Colonic mucosa (tissue), 4 donors: ENCODE measurements around the gene PGLYRP1. TPM values are rescaled to one million over a fixed set of nuclear protein-coding genes. Genes with fewer than 3 reads are reported as not detected.

Experiments used
- DNase-seq: peaks from one replicate; pipeline ENCODE4 v3.0.0-alpha.2; 2020
- H3K27ac ChIP-seq: fragments of 200-600 bp; one replicate; pipeline ENCODE4 v1.8.0; 2021
- H3K27me3 ChIP-seq: fragments of 200-600 bp; one replicate; pipeline ENCODE4 v1.8.0; 2021
- H3K36me3 ChIP-seq: fragments of 200-600 bp; one replicate; pipeline ENCODE4 v1.8.0; 2021
- H3K4me1 ChIP-seq: fragments of 200-600 bp; one replicate; pipeline ENCODE4 v1.8.0; 2021; ENCODE audit warnings: mild to moderate bottlenecking
- H3K4me3 ChIP-seq: fragments of 200-600 bp; one replicate; pipeline ENCODE4 v1.8.0; 2021
- H3K9ac ChIP-seq, 2 donors: one replicate each; pipeline ENCODE4 v1.7.0; 2013; ENCODE audit warnings: control low read depth in 2 of 2, low read depth in 2 of 2, low read length in 2 of 2
- H3K9me3 ChIP-seq: fragments of 200-600 bp; one replicate; pipeline ENCODE4 v1.8.0; 2021
- intact Hi-C: fragments of 100-400 bp; cut with DNase I; formaldehyde crosslinking; loops from one replicate; pipeline ENCODE4 v1.14.1; 2022
- total RNA-seq, 2 donors: library from RNA; stranded (reverse); fragmentation: NEBNext Ultra II Directional in 1 of 2; extraction: Animal tissue kit (Norgen Biotek cat#: 25700) in 1 of 2; gene quantifications; one replicate each; pipeline ENCODE4 v1.2.1, GENCODE V29; 2021
- TF ChIP-seq, protein P1 (sequence below): fragments of 200-600 bp; IDR thresholded peaks from one replicate; pipeline ENCODE4 v1.8.0; 2022; ENCODE audit warnings: antibody characterized with exemption, mild to moderate bottlenecking
- donor health status: healthy.
- donor health status: DM: no; HTN: no; CAD: no.
- donor health status: DM: no; HTN: no; CAD: no.

PGLYRP1 gene
- total RNA-seq, 2 donors from 2014 or later, result not detected

DNA sequence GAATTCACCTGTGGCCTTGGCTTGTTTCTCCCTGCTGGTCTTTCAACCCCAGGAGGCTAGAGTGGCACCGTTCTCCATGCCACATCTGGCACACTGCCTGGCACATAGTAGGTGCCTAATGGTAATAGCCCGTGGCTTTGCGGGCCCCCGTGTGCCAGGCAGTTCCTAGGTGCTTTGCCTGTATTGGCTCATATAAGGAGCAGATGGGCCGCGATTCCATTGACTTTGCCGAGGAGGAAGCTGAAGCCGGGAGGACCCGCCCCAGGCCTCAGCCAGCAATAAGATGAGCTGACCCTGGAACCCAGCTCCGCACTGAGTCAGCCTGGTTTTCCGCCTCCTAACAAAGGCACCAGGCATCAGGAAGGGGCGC lies 807 bp downstream of the PGLYRP1 start:
- intact Hi-C loops, result no loop called here
- H3K36me3 ChIP-seq, result no peaks in the 10 kb centered on the region
- H3K27me3 ChIP-seq, result peaks cover 7% of the 10 kb centered on the region
- no peak for DNase-seq
- H3K4me3 ChIP-seq, result no peak overlapping the region
- H3K4me1 ChIP-seq, result no peaks in the 10 kb centered on the region
- H3K9ac ChIP-seq, result no peak overlapping the region
- TF ChIP-seq, protein P1, sequence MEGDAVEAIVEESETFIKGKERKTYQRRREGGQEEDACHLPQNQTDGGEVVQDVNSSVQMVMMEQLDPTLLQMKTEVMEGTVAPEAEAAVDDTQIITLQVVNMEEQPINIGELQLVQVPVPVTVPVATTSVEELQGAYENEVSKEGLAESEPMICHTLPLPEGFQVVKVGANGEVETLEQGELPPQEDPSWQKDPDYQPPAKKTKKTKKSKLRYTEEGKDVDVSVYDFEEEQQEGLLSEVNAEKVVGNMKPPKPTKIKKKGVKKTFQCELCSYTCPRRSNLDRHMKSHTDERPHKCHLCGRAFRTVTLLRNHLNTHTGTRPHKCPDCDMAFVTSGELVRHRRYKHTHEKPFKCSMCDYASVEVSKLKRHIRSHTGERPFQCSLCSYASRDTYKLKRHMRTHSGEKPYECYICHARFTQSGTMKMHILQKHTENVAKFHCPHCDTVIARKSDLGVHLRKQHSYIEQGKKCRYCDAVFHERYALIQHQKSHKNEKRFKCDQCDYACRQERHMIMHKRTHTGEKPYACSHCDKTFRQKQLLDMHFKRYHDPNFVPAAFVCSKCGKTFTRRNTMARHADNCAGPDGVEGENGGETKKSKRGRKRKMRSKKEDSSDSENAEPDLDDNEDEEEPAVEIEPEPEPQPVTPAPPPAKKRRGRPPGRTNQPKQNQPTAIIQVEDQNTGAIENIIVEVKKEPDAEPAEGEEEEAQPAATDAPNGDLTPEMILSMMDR, result no peak
- no peak overlapping the region for H3K27ac ChIP-seq
- no peaks in the 10 kb centered on the region for H3K9me3 ChIP-seq

DNA sequence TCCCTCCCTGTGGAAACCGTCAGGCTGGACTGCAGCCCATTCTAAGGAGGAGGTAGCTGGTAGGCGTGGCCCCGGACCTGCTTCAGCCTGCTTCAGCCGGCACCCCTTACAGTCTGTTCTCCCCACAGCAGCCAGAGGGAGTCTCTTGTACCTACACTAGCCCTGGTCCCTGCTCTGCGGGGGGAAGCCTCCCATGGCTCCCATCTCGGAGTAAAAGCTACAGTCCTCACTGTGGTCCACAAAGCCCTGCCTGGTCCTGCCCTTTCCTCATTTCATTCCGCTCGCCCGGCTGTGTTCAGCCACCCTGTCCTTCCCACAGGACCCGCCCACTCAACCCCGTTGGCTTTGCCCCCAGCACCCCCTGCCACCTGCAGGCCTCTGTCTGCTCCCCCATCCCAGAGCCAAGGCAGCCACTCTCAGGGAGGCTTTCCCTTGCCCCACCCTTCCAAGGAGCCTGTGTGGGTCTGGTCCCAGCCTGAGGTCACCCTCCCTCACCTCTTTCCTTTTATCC lies 1.3 kb downstream of the PGLYRP1 start:
- peak; percentile 58 for DNase-seq
- Histone ChIP-seq H3K9ac (no peak overlapping the region), H3K36me3 (no peaks in the 10 kb centered on the region), H3K27me3 (peaks cover 7% of the 10 kb centered on the region), H3K4me3 (no peak overlapping the region), H3K27ac (no peak overlapping the region), H3K9me3 (no peaks in the 10 kb centered on the region), H3K4me1 (no peaks in the 10 kb centered on the region)
- TF ChIP-seq, protein P1, result no peak
- intact Hi-C loops, result no loop called here

DNA sequence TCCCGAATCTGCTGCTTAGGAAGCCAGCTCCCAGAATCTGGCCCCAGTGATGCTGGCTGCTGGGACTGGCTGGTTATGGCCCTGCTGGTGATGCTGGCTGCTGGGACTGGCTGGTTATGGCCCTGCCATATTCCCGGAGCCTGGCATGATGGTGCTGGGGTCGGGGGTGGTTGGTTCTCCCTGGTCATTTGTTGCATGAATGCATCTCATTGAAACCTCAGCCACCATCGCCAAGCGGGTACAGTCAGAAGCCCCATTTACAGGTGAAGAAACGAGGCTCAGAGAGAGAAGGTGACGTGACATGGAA lies 2.1 kb downstream of the PGLYRP1 start:
- Histone ChIP-seq H3K27me3 (peaks cover 11% of the 10 kb centered on the region), H3K4me3 (no peak overlapping the region), H3K36me3 (no peaks in the 10 kb centered on the region), H3K9ac (no peak overlapping the region), H3K4me1 (no peaks in the 10 kb centered on the region), H3K27ac (no peak overlapping the region), H3K9me3 (no peaks in the 10 kb centered on the region)
- intact Hi-C loops, result no loop called here
- DNase-seq, result no peak
- TF ChIP-seq, protein P1, result no peak

DNA sequence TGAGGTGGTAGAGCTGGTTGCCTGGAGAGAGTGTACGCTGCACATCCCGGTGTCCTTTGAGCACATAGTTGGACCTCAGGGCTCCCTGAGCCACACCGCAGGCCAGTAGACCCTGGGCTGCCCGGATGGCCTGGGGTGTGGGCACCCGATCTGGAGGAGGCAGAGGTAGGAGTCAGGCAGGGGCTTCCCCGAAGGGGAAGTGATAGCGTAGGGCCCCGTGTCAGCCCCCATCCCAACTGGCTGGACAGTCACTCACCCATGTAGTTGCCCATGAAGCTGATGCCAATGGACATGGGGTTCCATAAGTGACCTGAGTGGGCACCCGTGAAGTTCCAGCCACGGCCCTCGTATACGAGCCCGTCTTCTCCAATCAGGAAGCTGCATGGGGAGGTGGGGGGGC lies 3.6 kb downstream of the PGLYRP1 start:
- DNase-seq, result no peak
- H3K27me3 ChIP-seq, result peaks cover 16% of the 10 kb centered on the region

DNA sequence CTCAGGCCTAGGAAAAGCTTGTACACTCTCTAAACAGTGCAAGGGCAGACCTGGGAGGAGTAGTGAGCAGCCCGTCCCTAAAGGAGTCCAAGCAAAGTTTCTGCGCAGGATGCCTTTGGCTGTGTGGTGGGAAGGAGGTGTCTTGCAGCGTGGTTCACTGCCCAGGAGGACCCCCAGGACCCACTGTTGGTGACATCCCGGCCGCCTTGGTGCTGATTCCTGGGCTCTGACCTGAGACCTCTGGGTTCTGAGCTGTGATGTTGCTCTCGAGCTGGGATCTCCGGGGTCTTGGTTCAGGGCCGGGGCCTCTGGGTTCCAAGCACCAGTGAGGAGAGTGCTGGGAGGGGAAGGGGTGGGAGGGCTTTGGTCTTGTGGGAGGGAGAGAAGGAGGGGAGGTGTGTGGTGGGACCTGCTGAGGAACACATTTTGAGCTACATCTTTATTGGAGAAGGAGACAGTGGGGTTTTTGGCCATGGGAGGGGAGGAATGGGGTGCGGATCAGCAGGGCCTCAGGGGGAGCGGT lies 4.1 kb downstream of the PGLYRP1 start:
- no peak overlapping the region for H3K9ac ChIP-seq
- DNase-seq, result no peak
- intact Hi-C loops, result no loop called here
- H3K27ac ChIP-seq, result no peak overlapping the region
- H3K4me1 ChIP-seq, result peaks cover 3% of the 10 kb centered on the region
- H3K4me3 ChIP-seq, result no peak overlapping the region
- no peaks in the 10 kb centered on the region for H3K36me3 ChIP-seq
- H3K9me3 ChIP-seq, result no peaks in the 10 kb centered on the region
- peaks cover 17% of the 10 kb centered on the region for H3K27me3 ChIP-seq
- TF ChIP-seq, protein P1, result no peak

More for the DNA sequence above, 3.6 kb downstream of the PGLYRP1 start:
- H3K36me3 ChIP-seq, result no peaks in the 10 kb centered on the region
- H3K27ac ChIP-seq, result no peak overlapping the region
- TF ChIP-seq, protein P1, result no peak
- H3K9me3 ChIP-seq, result no peaks in the 10 kb centered on the region
- H3K9ac ChIP-seq, result no peak overlapping the region
- no peak overlapping the region for H3K4me3 ChIP-seq
- intact Hi-C loops, result no loop called here
- peaks cover 3% of the 10 kb centered on the region for H3K4me1 ChIP-seq
